GM10248 (cell line): ENCODE data around the gene SPN.

Experiments
- CTCF ChIA-PET: fragments of 300-600 bp; sonication (Branson Sonifier 250); formaldehyde crosslinking; extraction: SDS; loops from one replicate; lab custom pipeline; 2021; ENCODE audit warnings: antibody characterized with exemption; lab: Yijun Ruan, JAX
- POLR2A ChIA-PET: fragments of 350-650 bp; sonication (Branson Sonifier 250); formaldehyde crosslinking; extraction: SDS; loops from one replicate; lab custom pipeline; 2020; ENCODE audit warnings: antibody characterized with exemption; lab: Yijun Ruan, JAX
- DNase-seq: peaks from one replicate; pipeline ENCODE4 v3.0.0; 2012; ENCODE audit errors: extremely low spot score
- CTCF ChIP-seq: IDR thresholded peaks from 2 replicates; pipeline ENCODE4 v1.5.1; 2012; ENCODE audit warnings: mild to moderate bottlenecking, low read depth; ENCODE audit errors: extremely low read depth, missing control alignments, control extremely low read depth

Gene SPN

DNA sequence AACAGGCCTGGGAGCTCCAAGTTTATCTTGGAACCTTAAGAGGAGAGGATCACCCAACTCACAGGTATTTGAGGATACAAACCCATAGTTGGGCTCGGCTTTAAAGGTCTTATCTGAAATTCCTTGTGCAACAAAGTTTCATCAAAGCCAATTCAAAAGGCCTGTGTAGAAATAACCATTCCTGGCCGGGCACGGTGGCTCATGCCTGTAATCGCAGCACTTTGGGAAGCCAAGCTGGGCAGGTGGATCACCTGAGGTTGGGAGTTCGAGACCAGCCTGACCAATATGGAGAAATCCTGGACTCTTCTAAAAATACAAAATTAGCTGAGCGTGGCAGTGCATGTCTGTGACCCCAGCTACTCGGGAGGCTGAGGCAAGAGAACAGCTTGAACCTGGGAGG is 54.1 kb downstream of the SPN start:
- POLR2A ChIA-PET: no interaction called here
- DNase-seq: no peak
- CTCF ChIA-PET: interaction anchor here (1.1 to 8.4 kb wide), 5 partner anchors 13 to 68 kb away, joined by 5 to 59 read pairs (median 7); no protein-coding TSS in a partner anchor
- no peak for TF ChIP-seq CTCF

GRCh38 chr16:29719063-29719462 is 56.0 kb downstream of the SPN start:
- CTCF ChIA-PET: interaction anchor here (1.2 to 8.4 kb wide), 4 partner anchors 14 to 27 kb away, joined by 3 to 59 read pairs (median 14); no protein-coding TSS in a partner anchor
- TF ChIP-seq CTCF: no peak
- DNase-seq: no peak
- POLR2A ChIA-PET: no interaction called here
